ENCODE measurements around the gene EIF2AK3.

Gene EIF2AK3

DNA sequence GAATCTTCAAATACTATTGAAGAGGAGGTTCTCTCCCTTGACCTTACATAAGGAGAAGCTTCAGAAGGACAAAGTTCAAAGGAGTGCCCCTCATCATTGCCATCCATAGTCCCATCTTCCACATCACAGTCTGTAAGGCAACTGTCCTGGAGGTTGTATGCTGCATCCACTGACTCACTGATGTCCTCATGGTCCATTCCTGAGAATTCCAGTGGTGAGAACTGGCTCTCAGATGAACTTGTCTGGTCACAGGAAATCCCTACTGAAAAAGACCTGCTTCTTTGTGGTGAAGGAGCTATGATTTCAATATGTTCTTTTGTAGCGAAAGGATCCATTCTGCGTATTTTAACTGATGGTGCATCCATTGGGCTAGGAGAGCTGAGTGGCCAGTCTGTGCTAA, 52.2 kb downstream of the EIF2AK3 start:
- no peak overlapping the region for H3K27ac ChIP-seq (ENCODE audit: low read depth, low read length)
- H3K4me3 ChIP-seq (ENCODE audit: low read length), result no peak overlapping the region
- H3F3A ChIP-seq (ENCODE audit: control insufficient read depth, insufficient read depth), result peaks cover 7% of the 10 kb centered on the region
- peaks cover 97% of the 10 kb centered on the region for H3K36me3 ChIP-seq (ENCODE audit: control insufficient read depth, low read length)
- peaks cover 13% of the 10 kb centered on the region for H3K4me1 ChIP-seq (ENCODE audit: control insufficient read depth, low read length)
- H3K9me3 ChIP-seq (ENCODE audit: control insufficient read depth, insufficient read depth, low read length), result no peaks in the 10 kb centered on the region
- peaks cover 62% of the 10 kb centered on the region for H3K79me2 ChIP-seq (ENCODE audit: control insufficient read depth, low read length)
- H4K20me1 ChIP-seq (ENCODE audit: control insufficient read depth, insufficient read depth, low read depth, low read length), result peaks cover 15% of the 10 kb centered on the region
- no peak overlapping the region for H3K4me2 ChIP-seq (ENCODE audit: low read length)
- H3K9me2 ChIP-seq (replicated peaks; ENCODE audit: control insufficient read depth, low read length), result no peaks in the 10 kb centered on the region
- TF ChIP-seq, protein P1, sequence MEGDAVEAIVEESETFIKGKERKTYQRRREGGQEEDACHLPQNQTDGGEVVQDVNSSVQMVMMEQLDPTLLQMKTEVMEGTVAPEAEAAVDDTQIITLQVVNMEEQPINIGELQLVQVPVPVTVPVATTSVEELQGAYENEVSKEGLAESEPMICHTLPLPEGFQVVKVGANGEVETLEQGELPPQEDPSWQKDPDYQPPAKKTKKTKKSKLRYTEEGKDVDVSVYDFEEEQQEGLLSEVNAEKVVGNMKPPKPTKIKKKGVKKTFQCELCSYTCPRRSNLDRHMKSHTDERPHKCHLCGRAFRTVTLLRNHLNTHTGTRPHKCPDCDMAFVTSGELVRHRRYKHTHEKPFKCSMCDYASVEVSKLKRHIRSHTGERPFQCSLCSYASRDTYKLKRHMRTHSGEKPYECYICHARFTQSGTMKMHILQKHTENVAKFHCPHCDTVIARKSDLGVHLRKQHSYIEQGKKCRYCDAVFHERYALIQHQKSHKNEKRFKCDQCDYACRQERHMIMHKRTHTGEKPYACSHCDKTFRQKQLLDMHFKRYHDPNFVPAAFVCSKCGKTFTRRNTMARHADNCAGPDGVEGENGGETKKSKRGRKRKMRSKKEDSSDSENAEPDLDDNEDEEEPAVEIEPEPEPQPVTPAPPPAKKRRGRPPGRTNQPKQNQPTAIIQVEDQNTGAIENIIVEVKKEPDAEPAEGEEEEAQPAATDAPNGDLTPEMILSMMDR (IDR thresholded peaks at IDR 0.05; ENCODE audit: low read depth, low read length, poor library complexity, severe bottlenecking), result no peak
- no peak for TF ChIP-seq EZH2phosphoT487 (IDR thresholded peaks at IDR 0.05; ENCODE audit: borderline replicate concordance, low read length)
- no peaks in the 10 kb centered on the region for H3K27me3 ChIP-seq (ENCODE audit: control insufficient read depth, low read length)

- Histone ChIP-seq H4K20me1 (ENCODE audit: control insufficient read depth, insufficient read depth, low read depth, low read length) (peaks cover 17% of the 10 kb centered on the region), H3K4me3 (ENCODE audit: low read length) (no peak overlapping the region), H3K27me3 (ENCODE audit: control insufficient read depth, low read length) (no peaks in the 10 kb centered on the region), H3K36me3 (ENCODE audit: control insufficient read depth, low read length) (peaks cover 96% of the 10 kb centered on the region), H3K4me1 (ENCODE audit: control insufficient read depth, low read length) (peaks cover 13% of the 10 kb centered on the region), H3K4me2 (ENCODE audit: low read length) (no peak overlapping the region), H3F3A (ENCODE audit: control insufficient read depth, insufficient read depth) (peaks cover 7% of the 10 kb centered on the region), H3K79me2 (ENCODE audit: control insufficient read depth, low read length) (peaks cover 65% of the 10 kb centered on the region), H3K9me3 (ENCODE audit: control insufficient read depth, insufficient read depth, low read length) (no peaks in the 10 kb centered on the region), H3K9me2 (replicated peaks; ENCODE audit: control insufficient read depth, low read length) (no peaks in the 10 kb centered on the region), H3K27ac (ENCODE audit: low read depth, low read length) (no peak overlapping the region)
- no peak for TF ChIP-seq EZH2phosphoT487 (IDR thresholded peaks at IDR 0.05; ENCODE audit: borderline replicate concordance, low read length)
- TF ChIP-seq, protein P1 (IDR thresholded peaks at IDR 0.05; ENCODE audit: low read depth, low read length, poor library complexity, severe bottlenecking), result no peak
These were observed 52.8 kb downstream of the EIF2AK3 start for GRCh38 chr2:88574445-88574844.

DNA sequence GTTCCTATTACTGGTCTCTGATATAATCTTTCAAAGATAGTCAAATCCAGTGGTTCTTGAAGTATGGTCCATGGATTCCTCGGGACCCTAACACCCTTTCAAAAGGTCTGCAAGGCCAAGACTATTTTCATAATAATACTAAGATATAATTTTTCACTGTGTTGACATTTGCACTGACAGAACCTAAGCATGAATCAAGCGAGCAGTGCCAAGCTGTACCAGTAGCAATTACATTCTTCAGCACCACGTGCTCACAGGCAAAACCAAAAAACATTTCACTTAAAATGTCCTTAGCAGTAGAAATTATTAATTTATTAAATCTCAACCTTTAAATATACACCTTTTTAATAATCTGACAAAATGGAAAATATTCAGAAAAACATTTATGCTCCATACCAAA, 59.1 kb downstream of the EIF2AK3 start:
- no peaks in the 10 kb centered on the region for H3K4me1 ChIP-seq (ENCODE audit: control insufficient read depth, low read length)
- peaks cover 63% of the 10 kb centered on the region for H3K79me2 ChIP-seq (ENCODE audit: control insufficient read depth, low read length)
- H3K27me3 ChIP-seq (ENCODE audit: control insufficient read depth, low read length), result no peaks in the 10 kb centered on the region
- H3F3A ChIP-seq (ENCODE audit: control insufficient read depth, insufficient read depth), result peaks cover 10% of the 10 kb centered on the region
- peaks cover 13% of the 10 kb centered on the region for H4K20me1 ChIP-seq (ENCODE audit: control insufficient read depth, insufficient read depth, low read depth, low read length)
- H3K4me2 ChIP-seq (ENCODE audit: low read length), result no peak overlapping the region
- TF ChIP-seq, protein P1 (IDR thresholded peaks at IDR 0.05; ENCODE audit: low read depth, low read length, poor library complexity, severe bottlenecking), result no peak
- no peak for TF ChIP-seq EZH2phosphoT487 (IDR thresholded peaks at IDR 0.05; ENCODE audit: borderline replicate concordance, low read length)
- H3K9me3 ChIP-seq (ENCODE audit: control insufficient read depth, insufficient read depth, low read length), result no peaks in the 10 kb centered on the region
- peaks cover 90% of the 10 kb centered on the region for H3K36me3 ChIP-seq (ENCODE audit: control insufficient read depth, low read length)
- no peak overlapping the region for H3K4me3 ChIP-seq (ENCODE audit: low read length)
- no peak overlapping the region for H3K27ac ChIP-seq (ENCODE audit: low read depth, low read length)
- H3K9me2 ChIP-seq (replicated peaks; ENCODE audit: control insufficient read depth, low read length), result no peaks in the 10 kb centered on the region

Measured in DOHH2 (cell line).